Endodermal cell (in vitro differentiated cells): ENCODE results near the gene ANKRD44. TPM values are rescaled to one million over a fixed set of nuclear protein-coding genes. Genes with fewer than 3 reads are reported as not detected.
A peak's percentile ranks its signal among the peaks of the same experiment; 100 is the strongest.
"Not testable (repeated sequence)": the region's sequence is repeated elsewhere in the genome, so short reads cannot be mapped to it uniquely, and the experiment has no call there.

Source experiments
- DNase-seq: peaks from one replicate; pipeline ENCODE4 v3.0.0-alpha.2; 2017
- H3K27ac ChIP-seq: 2 replicates; pipeline ENCODE4 v1.5.1; 2013; ENCODE audit warnings: mild to moderate bottlenecking, low read depth, low read length, moderate library complexity
- H3K27me3 ChIP-seq: 2 replicates; pipeline ENCODE4 v1.6.1; 2013; ENCODE audit warnings: mild to moderate bottlenecking, low read length, moderate library complexity; ENCODE audit not compliant: insufficient read depth, control insufficient read depth, poor library complexity, severe bottlenecking
- H3K36me3 ChIP-seq: 2 replicates; pipeline ENCODE4 v1.7.0; 2013; ENCODE audit warnings: mild to moderate bottlenecking, low read length, moderate library complexity; ENCODE audit not compliant: control insufficient read depth, insufficient read depth
- H3K4me1 ChIP-seq: one replicate; pipeline ENCODE4 v1.7.0; 2013; ENCODE audit warnings: low read length; ENCODE audit not compliant: control insufficient read depth, insufficient read depth
- H3K4me3 ChIP-seq: 2 replicates; pipeline ENCODE4 v1.5.1; 2013; ENCODE audit warnings: mild to moderate bottlenecking, low read length, moderate library complexity
- H3K9ac ChIP-seq: 2 replicates; pipeline ENCODE4 v1.6.1; 2013; ENCODE audit warnings: mild to moderate bottlenecking, low read length, moderate library complexity; ENCODE audit not compliant: poor library complexity, severe bottlenecking; ENCODE audit errors: extremely low read depth
- H3K9me3 ChIP-seq: 2 replicates; pipeline ENCODE4 v1.6.1; 2013; ENCODE audit warnings: mild to moderate bottlenecking, low read length, moderate library complexity; ENCODE audit not compliant: control insufficient read depth
- H3K27ac Mint-ChIP-seq: 2 replicates; pipeline ENCODE4 v1.8.0; 2020; ENCODE audit warnings: mixed read lengths
- H3K27me3 Mint-ChIP-seq: 2 replicates; pipeline ENCODE4 v1.8.0; 2021; ENCODE audit warnings: mild to moderate bottlenecking, mixed read lengths; ENCODE audit not compliant: insufficient read depth
- H3K36me3 Mint-ChIP-seq: 2 replicates; pipeline ENCODE4 v1.8.0; 2020; ENCODE audit warnings: low read depth, mixed read lengths
- H3K4me1 Mint-ChIP-seq: 2 replicates; pipeline ENCODE4 v1.8.0; 2020; ENCODE audit warnings: mixed read lengths
- H3K4me3 Mint-ChIP-seq: 2 replicates; pipeline ENCODE4 v1.8.0; 2020; ENCODE audit warnings: mild to moderate bottlenecking, moderate library complexity, mixed read lengths
- H3K9me3 Mint-ChIP-seq: 2 replicates; pipeline ENCODE4 v1.8.0; 2020; ENCODE audit warnings: mild to moderate bottlenecking, mixed read lengths
- CTCF ChIP-seq: fragments of 200-600 bp; sonication (generic); conservative IDR thresholded peaks from 2 replicates; pipeline ENCODE4 v1.5.0; 2021; ENCODE audit warnings: antibody characterized with exemption, mild to moderate bottlenecking
- WGBS, 2 experiments: methylation state at CpG; one replicate each; pipeline versions ENCODE4 v1.1.5 to v1.1.7; 2013; ENCODE audit warnings: missing lambda C conversion rate in 2 of 2, mixed read lengths in 1 of 2; ENCODE audit not compliant: insufficient coverage in 1 of 2, insufficient read length in 1 of 2; 5-methylcytosine and 5-hydroxymethylcytosine counted together
- total RNA-seq, 2 donors: library from RNA; stranded (reverse); fragmentation: NEBNext Ultra II Directional in 1 of 2; extraction: Animal tissue kit (Norgen Biotek cat#: 25700) in 1 of 2; gene quantifications; 2 replicates in 1 of 2; 3 replicates in 1 of 2; pipeline ENCODE4 v1.2.1, GENCODE V29; 2021

ANKRD44 gene
- total RNA-seq, 2 donors from 2014 or later = 6.2 to 10.6 TPM

GRCh38 chr2:197345846-197346370 is 35.3 kb upstream of the ANKRD44 start:
- Mint-ChIP-seq H3K4me3 (no peak overlapping the region), H3K4me1 (no peaks in the 10 kb centered on the region), H3K27ac (no peak overlapping the region), H3K27me3 (no peaks in the 10 kb centered on the region), H3K9me3 (no peaks in the 10 kb centered on the region), H3K36me3 (no peaks in the 10 kb centered on the region)
- Histone ChIP-seq H3K4me1 (no peaks in the 10 kb centered on the region), H3K4me3 (no peak overlapping the region), H3K9me3 (no peaks in the 10 kb centered on the region), H3K36me3 (no peaks in the 10 kb centered on the region), H3K9ac (no peak overlapping the region), H3K27ac (no peak overlapping the region), H3K27me3 (no peaks in the 10 kb centered on the region)
- peak; percentile 35 for DNase-seq
- 93 to 95% methylated on average over 5 of the region's 5 CpGs for WGBS, 2 experiments
- no peak for TF ChIP-seq CTCF

DNA sequence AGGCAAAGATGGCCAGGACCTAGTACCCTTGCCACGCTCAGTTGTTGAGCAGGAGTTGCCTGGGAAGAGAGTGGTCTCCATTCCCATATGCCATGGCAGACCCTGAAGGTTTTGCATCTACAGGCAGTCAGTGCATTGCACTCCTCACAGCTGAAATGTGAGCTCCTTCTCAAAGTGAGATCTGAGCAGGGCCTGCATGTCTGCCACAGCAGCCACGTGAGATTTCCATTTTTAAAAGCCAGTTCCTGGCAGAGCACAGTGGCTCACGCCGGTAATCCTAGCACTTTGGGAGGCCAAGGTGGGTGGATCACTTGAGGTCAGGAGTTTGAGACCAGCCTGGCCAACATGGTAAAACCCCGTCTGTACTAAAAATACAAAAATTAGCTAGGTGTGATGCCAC is 33.4 kb upstream of the ANKRD44 start:
- WGBS, 2 experiments = 90 to 91% methylated on average over 5 of the region's 5 CpGs
- not testable (repeated sequence) for H3K36me3 ChIP-seq, H3K9me3 ChIP-seq, H3K4me1 Mint-ChIP-seq, H3K4me3 ChIP-seq, H3K4me1 ChIP-seq, H3K36me3 Mint-ChIP-seq, H3K27ac Mint-ChIP-seq, H3K27me3 ChIP-seq, DNase-seq, H3K4me3 Mint-ChIP-seq, H3K27ac ChIP-seq, H3K9me3 Mint-ChIP-seq, H3K27me3 Mint-ChIP-seq, H3K9ac ChIP-seq

DNA sequence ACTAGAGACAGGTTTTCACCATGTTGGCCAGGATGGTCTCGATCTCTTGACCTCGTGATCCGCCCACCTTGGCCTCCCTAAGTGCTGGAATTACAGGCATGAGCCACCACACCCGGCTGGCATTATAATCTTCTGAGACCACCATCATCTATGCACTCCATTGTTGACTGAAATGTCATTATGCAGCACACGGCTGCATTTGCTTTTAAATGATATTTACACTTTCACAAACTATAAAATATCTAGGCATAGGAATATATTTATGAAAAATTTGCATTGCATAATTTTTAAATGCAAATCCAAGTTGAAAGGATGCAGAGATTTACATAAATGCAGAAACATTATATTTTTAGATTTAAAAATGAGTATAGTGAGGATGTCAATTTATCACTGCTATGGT is 30.0 kb upstream of the ANKRD44 start:
- Mint-ChIP-seq H3K36me3 (no peaks in the 10 kb centered on the region), H3K27me3 (no peaks in the 10 kb centered on the region), H3K27ac (no peak overlapping the region), H3K4me3 (no peak overlapping the region), H3K9me3 (no peaks in the 10 kb centered on the region), H3K4me1 (no peaks in the 10 kb centered on the region)
- no peak for DNase-seq
- no peak overlapping the region for H3K9ac ChIP-seq
- no peak overlapping the region for H3K4me3 ChIP-seq
- WGBS, 2 experiments = 92 to 93% methylated on average over 3 to 4 of the region's 5 CpGs
- no peak for TF ChIP-seq CTCF
- no peaks in the 10 kb centered on the region for H3K27me3 ChIP-seq
- no peaks in the 10 kb centered on the region for H3K4me1 ChIP-seq
- no peaks in the 10 kb centered on the region for H3K36me3 ChIP-seq
- H3K27ac ChIP-seq = no peak overlapping the region
- no peaks in the 10 kb centered on the region for H3K9me3 ChIP-seq
